ENCODE measurements around the gene ICAM4. TPM values are rescaled to one million over a fixed set of nuclear protein-coding genes. Genes with fewer than 3 reads are reported as not detected.
A peak's percentile ranks its signal among the peaks of the same experiment; 100 is the strongest.

Gene ICAM4
- total RNA-seq, 4 donors from 2014 or later, result 1.3 TPM; not detected in 3

- Histone ChIP-seq H3K36me3 (peaks cover 3 to 36% (median 12%) of the 10 kb centered on the region in 3 donors), H3K27me3 (no peaks in the 10 kb centered on the region), H3K4me3 (peak overlapping the region; percentile 69 to 92 (median 91)), H3K27ac (peak overlapping the region; percentile 80 to 99 (median 94)), H3K4me1 (peaks cover 0 to 32% (median 13%) of the 10 kb centered on the region in 4 donors), H3K9me3 (no peaks in the 10 kb centered on the region)
- DNase-seq (ENCODE audit: low spot score in 2 of 2), result no peak
- TF ChIP-seq EP300 (IDR thresholded peaks at IDR 0.05), result no peak
- TF ChIP-seq POLR2A (IDR thresholded peaks at IDR 0.05), result no peak
- no peak for TF ChIP-seq CTCF (IDR thresholded peaks at IDR 0.05)
- WGBS, 2 donors, result 31% methylated on average over 17 to 18 of the region's 18 CpGs
These were observed 45.6 kb downstream of the ICAM4 start for GRCh38 chr19:10332158-10332964.

- H3K36me3 ChIP-seq, result peaks cover 3 to 28% (median 8%) of the 10 kb centered on the region in 3 donors
- peak; percentile 94 to 95 for DNase-seq (ENCODE audit: low spot score in 2 of 2)
- peak within 1 kb of the TSS; percentile 80 to 99 (median 94) for H3K27ac ChIP-seq
- no peaks in the 10 kb centered on the region for H3K27me3 ChIP-seq
- 1% methylated on average over 32 to 69 of the region's 82 CpGs for WGBS, 2 donors
- peaks cover 0 to 32% (median 13%) of the 10 kb centered on the region in 4 donors for H3K4me1 ChIP-seq
- TF ChIP-seq EP300 (IDR thresholded peaks at IDR 0.05) (peak; percentile 68 to 91), POLR2A (IDR thresholded peaks at IDR 0.05) (peak; percentile 58 to 77), CTCF (IDR thresholded peaks at IDR 0.05) (peak in 2 of 5 experiments; percentile 17 to 33)
- H3K9me3 ChIP-seq, result no peaks in the 10 kb centered on the region
- H3K4me3 ChIP-seq, result peak within 1 kb of the TSS; percentile 69 to 92 (median 91)
These were observed 46.4 kb downstream of the ICAM4 start, which contains the start of gene RAVER1 for GRCh38 chr19:10332965-10333757. TSS of gene RAVER1 (minus strand) at chr19:10333529. CDS start at chr19:10333507, 22 bp downstream.

- Histone ChIP-seq H3K9me3 (no peaks in the 10 kb centered on the region), H3K27me3 (no peaks in the 10 kb centered on the region), H3K4me1 (peaks cover 0 to 32% (median 13%) of the 10 kb centered on the region in 4 donors), H3K36me3 (peaks cover under 1 to 19% (median 3%) of the 10 kb centered on the region in 3 donors), H3K4me3 (peak overlapping the region; percentile 69 to 92 (median 91)), H3K27ac (peak overlapping the region; percentile 80 to 99 (median 94))
- 11 to 12% methylated on average over 42 of the region's 44 CpGs for WGBS, 2 donors
- no peak for TF ChIP-seq CTCF (IDR thresholded peaks at IDR 0.05)
- no peak for DNase-seq (ENCODE audit: low spot score in 2 of 2)
These were observed 47.2 kb downstream of the ICAM4 start for GRCh38 chr19:10333758-10334587.

GRCh38 chr19:10334588-10335351, 48.0 kb downstream of the ICAM4 start:
- no peaks in the 10 kb centered on the region for H3K27me3 ChIP-seq
- peak; percentile 92 to 95 for DNase-seq (ENCODE audit: low spot score in 2 of 2)
- peaks cover 0 to 11% (median 0%) of the 10 kb centered on the region in 3 donors for H3K36me3 ChIP-seq
- H3K4me3 ChIP-seq, result peak overlapping the region; percentile 69 to 92 (median 91)
- peak in 1 of 2 donors; percentile 77 for TF ChIP-seq POLR2A (IDR thresholded peaks at IDR 0.05)
- no peak for TF ChIP-seq CTCF (IDR thresholded peaks at IDR 0.05)
- TF ChIP-seq EP300 (IDR thresholded peaks at IDR 0.05), result peak; percentile 72 to 87
- WGBS, 2 donors, result 14 to 37% methylated on average over 34 to 57 of the region's 59 CpGs
- H3K4me1 ChIP-seq, result peaks cover 0 to 32% (median 13%) of the 10 kb centered on the region in 4 donors
- no peaks in the 10 kb centered on the region for H3K9me3 ChIP-seq
- H3K27ac ChIP-seq, result peak overlapping the region in 3 of 4 donors; percentile 92 to 99 (median 97)

Measured in tibial nerve (tissue), 4 donors.